Activated CD4-positive, alpha-beta T cell treated with anti-CD3 and anti-CD28 coated beads, Interleukin-10, Interleukin-2, amounts not matched to agents 100 ng/mL and 50 ng/mL, durations not matched to agents 16 hours and 8 hours (primary cell): Measurements from ENCODE around the gene UNC93B1.
A peak's percentile ranks its signal among the peaks of the same experiment; 100 is the strongest.
"Not testable (repeated sequence)": the region's sequence is repeated elsewhere in the genome, so short reads cannot be mapped to it uniquely, and the experiment has no call there.

Source experiments
- DNase-seq: peaks from one replicate; pipeline ENCODE4 v3.0.0-alpha.2; 2020

The UNC93B1 gene

DNA sequence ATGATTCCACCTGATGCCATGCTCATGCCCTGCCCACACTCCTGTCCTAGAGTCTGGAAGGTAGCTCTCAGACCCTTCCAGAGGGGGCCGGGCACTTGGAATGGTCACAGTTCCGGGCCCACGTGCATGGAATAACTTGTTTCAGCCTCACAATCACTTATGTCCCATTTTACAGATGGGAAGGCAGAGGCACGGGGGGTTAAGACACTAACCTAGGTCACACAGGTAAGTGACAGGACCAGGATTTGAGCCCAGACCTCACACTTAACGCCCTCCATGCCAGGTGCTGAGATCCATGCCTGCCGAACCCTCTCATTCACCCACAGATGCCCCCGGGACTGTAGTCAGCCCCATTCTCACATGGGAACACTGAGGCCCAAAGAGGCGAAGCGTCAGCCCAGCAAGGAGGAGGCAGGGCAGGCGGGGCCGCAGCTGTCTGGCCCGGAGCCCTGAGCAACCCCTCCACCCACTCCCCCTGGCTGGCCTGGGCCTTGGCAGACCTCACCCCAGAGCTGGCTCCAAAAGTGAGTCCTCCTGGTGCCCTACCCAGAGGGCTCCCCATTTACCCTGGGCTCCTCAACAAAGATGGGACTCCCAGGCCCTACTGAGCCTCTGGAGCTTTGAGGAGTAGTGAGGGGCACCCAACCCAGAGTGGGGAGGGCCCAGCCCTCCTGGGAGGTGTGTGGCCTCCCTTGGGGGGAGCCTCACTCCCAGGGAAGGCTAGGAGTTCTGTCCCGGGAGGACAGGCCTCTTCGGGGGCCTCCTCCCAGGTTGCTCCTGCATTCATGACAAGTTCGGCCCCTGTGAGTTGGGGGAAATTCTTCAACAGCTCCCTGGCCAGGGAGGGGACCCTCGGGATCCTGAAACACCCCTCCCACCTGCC, 3.8 kb upstream of the UNC93B1 start:
- no peak for DNase-seq

DNA sequence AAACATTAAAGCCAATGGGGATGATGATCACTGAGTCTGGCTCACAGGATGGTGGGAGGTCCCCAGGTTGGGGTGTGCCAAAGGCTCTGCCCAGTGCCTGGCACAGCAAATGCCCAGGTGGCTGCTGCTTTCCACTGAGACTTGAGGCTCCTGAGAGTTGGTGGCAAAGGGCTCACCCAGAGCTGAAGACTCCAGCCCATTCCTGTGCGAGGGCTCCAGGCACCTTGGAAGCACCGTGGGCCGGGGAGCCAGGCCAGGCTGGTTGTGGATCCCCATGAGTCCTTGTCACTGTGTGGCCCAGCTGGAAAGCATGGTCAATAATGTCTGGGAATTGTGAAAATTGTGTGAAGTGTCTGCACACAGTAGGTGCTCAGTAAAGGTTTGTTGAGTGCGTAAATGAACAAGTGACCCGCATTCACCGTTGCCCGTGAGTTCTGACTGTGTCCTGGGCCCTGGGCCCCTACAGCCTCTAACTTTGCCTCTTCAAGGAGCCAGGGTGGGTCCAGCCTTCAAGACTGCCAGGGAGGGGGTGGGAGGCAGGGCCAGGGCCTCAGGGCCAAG, 2.8 kb upstream of the UNC93B1 start:
- DNase-seq, result no peak

DNA sequence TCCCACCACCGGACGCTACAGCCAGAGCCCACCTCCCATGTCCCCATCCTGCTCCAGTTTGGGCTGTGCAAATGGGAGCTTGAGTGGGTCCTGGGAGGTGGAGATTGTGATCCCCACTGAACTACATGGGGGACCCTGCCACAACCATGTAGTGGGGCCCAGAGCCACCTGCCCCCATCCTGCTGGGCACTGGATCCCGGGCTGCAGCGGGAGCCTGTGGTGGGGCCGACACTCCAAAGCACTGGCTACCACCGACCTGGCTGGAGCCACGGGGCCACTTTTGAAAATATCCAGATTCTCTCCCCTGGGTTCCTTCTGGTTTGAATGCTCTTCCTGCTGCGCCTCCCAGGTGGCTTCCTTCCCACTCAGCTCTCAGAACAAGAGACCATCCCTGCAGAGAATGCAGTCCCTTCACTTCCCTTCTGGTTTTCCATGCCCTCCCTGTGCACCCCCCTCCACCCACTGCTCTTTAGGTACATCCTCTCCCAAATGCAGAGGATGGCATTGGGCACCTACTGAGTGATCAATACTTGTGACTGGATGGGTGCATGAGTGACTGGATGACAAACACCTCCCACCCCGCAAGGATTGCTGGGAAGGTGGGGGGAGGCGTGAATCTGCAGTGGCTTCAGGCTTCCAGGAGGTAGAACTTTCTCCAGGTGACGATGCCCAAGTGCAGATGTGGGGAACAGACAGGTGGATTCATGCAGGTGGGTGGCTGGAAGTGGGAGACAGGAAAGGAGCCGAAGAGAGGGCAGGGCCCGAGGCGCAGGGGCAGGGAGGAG, 846 bp upstream of the UNC93B1 start:
- DNase-seq, result no peak

DNA sequence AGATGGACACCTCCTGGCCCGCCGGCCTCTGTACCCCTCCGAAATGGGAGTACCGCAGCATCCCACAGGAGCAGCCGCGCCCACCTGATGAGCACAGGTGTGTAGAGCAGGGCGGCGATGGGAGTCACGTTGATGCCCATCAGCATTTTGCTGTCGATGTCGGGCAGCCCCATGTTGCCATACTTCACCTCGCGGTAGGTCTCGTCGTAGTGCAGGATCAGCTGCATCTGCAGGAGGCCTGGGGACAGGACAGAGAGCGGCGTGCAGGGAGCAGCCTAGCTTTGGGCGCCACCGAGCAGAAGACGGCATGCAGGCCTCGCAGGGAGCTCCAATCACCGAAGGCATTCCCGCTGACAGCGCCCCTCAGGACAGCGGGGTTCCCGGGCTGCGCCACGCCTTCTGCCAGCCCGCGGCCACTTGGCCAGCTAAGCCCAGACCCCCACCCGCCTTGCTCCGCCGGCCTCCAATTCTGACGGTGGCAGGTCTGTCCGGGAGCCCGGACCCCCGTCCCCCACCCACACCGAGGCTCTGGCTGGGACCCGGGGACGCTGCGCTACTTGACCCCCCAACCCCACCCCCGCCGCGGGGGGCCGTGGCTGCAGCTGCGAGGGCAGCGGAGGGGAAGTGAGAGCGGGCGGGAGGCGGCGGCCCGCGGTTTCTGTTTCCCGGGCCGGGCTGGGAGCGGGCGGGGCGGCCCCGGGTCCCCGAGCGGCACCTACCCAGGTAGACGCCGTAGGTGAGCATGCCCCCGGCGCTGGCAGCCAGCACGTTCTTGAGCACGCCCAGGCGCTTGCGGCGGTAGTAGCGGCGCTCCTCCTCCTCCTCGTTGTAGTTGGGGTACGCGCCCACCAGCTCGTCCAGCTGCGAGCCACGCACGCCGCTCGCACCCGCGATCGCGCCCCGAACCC, 705 bp downstream of the UNC93B1 start:
- DNase-seq, result peak; percentile 26

DNA sequence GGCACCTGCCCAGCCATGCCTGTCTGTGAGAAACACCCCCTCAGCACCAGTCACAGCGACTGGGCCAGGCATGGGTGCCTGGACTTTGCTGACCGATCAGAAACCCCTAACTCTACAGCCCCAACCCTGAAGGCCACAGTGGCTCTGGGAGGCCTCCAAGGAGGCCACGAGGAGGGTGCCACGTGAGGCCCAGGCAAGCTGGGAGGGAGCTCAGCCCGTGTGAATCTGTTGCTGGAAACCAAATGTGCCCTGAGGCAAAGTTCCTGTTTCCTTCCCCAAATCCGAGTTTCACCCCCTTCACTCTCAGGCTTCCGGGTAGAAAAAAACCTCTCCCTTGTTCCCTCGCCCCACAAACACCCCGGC, 1.3 kb downstream of the UNC93B1 start:
- no peak for DNase-seq

DNA sequence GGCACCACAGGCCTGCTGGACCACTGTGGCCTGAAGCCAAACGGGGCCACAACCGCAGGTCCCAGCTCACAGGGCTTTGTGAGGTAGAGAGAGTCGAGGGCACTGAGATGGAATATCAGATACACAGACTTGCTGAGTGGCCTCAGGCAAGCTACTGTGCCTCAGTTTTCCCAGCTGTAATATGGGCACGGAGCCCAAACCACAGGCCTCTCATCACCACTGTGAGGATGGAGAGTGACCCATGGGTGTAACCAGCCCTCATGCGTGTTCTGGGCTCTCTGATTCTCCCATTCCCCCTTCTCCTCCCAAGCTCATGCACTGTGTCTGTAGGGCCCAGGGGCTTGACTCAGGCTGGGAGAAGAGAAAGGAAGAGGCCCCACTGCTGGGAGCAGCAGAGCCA, 4.2 kb downstream of the UNC93B1 start:
- DNase-seq, result no peak

- no peak for DNase-seq
Measured at GRCh38 chr11:67999201-67999629, 4.7 kb downstream of the UNC93B1 start.

GRCh38 chr11:67998150-67999045, 5.5 kb downstream of the UNC93B1 start:
- peak; percentile 38 for DNase-seq

DNA sequence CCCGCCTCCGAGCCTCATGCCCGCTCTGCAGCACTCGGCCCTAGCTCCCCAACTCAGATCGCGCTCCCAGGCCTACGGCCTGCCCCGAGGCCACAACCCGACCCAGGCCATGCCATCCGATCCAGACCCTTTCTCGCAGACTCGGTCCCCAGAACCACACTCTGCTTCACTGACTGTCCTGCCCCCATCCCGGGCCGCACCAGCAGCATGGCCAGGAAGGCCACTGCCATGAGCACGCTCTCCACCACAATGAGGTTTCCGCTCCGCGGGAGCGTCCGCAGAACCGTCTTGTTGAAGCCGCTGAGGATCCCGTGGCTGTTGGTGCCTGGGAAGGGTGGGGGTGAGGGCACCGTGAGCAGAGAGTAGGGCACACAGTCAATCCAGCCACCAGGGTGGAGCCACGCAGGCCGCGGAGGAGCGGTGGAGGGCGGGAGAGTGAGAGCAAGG, 6.4 kb downstream of the UNC93B1 start:
- DNase-seq, result no peak

- DNase-seq, result peak; percentile 46
Measured at GRCh38 chr11:67996622-67997474, 7.0 kb downstream of the UNC93B1 start.

DNA sequence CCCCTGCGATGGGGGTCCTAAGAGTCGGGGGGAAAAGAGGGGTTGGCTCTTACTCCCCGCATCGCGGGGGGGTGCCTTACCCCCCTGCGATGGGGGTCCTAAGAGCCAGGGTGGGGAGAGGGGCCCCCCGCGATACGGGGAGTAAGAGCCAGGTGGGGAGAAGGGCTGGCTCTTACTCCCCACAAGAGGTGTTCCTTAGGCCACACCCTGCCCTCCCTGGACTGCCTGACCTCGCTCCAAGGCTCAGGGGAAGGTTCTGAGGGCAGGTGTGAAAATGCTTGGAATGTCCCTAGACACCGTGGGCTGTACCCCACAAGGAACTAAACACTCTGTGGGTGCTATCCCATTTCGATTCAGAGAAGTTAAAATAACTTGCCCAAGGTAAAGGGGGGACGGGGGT, 7.8 kb downstream of the UNC93B1 start:
- no peak for DNase-seq

GRCh38 chr11:67995579-67995978, 8.3 kb downstream of the UNC93B1 start:
- not testable (repeated sequence) for DNase-seq

- not testable (repeated sequence) for DNase-seq
Measured at GRCh38 chr11:67995129-67995528, 8.8 kb downstream of the UNC93B1 start.

DNA sequence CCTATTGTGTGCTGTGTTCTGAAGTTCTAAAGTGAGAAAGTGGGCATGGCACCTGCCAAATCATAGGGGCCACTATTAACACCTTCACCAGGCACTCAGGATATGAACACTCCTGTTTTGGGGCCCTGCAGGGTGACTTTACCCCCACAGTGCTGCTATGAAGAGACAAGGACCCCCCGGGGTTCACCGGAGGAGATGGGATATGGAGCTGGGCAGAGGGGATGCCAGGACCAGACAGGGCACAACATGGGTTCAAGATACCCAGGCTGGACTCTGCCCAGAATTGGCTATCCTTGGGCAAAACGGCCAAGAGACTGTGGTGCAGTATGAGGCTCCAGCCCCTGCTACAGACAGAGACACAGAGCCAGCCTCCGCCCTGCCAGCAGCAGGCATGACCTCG, 9.5 kb downstream of the UNC93B1 start:
- DNase-seq, result not testable (repeated sequence)

DNA sequence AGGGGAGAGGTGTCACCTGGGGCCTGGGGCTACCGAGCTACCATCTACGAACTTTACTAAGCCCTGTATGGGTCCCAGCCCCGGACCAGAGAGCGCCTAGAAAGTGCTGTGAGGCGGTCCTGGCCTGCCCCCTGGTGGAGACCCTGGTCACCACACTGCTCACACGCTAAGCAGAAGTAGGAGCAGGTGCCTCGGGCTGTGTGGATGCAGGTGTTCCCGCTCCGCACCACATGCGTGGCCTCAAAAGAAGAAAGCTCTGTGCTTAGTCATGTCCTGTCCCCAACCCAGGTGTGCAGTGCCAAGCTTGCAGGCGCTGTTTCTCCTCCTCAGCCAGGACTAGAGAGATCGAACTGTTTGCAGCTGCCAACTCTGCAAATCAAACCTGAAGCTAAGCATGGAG, 10.1 kb downstream of the UNC93B1 start:
- DNase-seq, result peak; percentile 60

DNA sequence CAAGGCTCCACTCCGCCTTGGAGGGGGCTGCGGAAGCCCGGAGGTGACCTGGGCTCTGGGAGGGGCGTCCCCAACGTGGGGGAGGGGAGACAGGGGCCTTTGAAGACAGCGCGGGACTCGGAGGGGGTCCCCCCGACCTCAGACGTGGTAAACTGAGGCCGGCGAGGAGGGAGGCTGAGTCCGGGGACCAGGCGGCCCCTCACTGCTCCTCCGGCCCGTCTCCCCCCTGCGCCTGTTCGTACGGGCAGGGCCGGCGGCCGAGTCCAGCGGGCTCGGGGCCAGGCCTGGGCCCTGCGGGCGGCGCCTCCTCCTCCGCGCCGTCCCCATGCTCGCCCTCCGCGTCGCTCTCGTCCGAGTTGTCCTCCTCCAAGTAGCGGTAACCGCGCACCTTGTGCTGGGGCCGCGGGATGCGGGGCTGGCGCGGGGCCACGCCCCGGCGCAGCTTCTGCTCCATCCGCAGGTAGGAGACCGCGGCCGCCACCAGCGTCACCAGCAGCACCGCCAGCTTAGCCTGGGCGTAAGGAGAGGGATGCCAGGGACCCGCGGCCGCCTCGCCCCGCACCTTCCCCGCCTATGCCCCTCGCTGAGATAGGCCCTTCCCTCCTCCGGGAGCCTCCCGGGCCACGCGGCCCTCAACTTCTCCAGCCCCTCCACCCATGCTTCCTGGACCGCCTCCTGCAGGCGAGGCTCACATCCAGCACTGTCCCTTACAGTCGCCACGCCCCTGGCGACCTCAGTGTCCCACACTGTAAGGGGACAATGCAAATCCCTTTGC, 12.4 kb downstream of the UNC93B1 start:
- DNase-seq, result not testable (repeated sequence)

DNA sequence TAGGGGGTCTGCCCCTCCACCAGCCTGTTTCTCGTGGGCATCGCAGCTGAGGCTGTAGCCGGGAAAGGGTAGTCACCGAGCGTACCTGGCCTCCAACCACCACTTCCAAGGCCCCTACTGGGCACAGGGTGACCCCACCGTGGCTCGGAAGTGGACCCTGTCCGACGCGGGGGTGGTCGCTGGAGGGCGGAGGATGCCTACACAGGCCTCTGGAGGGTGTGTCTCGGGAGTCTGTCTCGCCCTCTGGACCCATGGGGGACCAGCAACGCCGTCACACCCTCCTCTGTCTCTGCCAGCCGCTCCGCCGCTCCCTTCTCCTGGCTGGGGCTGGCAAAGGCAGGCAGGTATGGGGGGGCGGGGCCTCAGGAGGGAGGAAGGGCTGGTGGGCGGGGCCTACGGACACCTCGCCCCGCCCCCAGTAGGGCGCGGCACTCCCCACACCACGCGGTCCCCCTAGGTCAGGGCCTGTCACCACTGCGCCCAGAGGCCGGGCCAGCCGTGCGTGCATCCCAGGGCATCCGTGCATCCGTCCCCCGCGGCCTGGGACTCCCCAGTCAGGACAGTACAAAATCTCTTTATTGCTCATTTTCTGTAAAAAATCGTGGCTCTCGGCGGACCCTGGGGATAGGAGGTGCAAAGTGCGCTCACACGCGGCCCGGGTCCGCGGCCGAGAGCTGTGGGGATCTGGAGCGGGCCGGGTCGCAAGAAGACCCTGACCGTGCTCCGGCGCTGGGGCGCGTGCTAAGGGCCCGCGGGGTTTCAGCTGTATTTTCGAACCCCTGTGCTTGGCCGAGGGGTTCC, 13.2 kb downstream of the UNC93B1 start:
- DNase-seq, result not testable (repeated sequence)

DNA sequence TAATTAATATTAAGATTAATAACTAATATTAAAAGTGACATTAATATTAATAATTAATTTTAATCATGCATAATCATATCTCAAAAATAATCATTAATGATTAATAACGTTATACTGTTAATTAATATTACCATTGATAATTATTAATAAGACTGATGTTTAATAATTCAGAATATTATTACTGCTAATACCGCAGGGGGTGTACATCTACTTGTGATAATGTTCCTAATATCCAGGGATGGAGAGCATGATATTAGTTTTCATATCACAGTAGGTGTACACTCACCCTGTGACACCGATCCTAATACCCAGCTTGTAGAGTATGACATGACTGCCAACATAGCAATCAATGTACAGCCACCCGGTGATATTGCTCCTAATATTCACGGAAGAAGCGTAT, 18.6 kb downstream of the UNC93B1 start:
- DNase-seq, result not testable (repeated sequence)

GRCh38 chr11:67983951-67984350, 19.9 kb downstream of the UNC93B1 start:
- no peak for DNase-seq
